ENCODE results near the gene SDF4.

DNA sequence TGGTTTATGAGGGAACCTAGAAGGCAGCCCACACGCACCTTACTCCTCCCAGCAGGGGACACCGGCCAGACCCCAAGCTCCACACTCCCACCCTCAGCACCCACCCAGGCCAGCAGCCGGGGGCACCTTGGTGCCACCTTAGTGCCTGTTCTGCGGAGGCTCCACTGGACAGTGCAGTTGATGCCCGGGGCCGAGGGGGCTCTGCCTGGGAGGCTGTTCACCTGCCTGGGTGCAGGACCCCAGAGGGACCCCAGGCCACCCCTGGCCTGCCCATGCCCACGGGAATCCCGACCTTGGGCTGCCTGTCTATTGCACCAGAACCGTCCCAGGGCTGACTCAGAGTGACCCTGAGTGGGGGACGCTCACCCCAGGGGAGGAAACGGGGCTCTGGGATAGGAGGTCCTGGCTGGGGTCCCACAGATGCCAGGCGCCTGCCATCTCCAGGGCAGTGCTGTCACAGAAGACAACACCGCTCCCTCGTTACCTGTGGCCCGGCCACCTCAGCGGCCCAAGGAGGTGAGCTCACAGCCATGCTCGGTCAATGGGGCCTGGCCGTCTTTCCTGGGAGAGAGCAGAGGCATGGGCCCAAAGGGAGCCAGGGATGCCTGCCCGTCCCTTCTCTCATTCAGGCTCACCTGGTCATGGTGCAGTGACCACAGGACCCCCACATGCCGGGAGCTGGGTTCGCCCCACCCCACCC is 49.1 kb upstream of the SDF4 start:
- TF ChIP-seq, protein P1, sequence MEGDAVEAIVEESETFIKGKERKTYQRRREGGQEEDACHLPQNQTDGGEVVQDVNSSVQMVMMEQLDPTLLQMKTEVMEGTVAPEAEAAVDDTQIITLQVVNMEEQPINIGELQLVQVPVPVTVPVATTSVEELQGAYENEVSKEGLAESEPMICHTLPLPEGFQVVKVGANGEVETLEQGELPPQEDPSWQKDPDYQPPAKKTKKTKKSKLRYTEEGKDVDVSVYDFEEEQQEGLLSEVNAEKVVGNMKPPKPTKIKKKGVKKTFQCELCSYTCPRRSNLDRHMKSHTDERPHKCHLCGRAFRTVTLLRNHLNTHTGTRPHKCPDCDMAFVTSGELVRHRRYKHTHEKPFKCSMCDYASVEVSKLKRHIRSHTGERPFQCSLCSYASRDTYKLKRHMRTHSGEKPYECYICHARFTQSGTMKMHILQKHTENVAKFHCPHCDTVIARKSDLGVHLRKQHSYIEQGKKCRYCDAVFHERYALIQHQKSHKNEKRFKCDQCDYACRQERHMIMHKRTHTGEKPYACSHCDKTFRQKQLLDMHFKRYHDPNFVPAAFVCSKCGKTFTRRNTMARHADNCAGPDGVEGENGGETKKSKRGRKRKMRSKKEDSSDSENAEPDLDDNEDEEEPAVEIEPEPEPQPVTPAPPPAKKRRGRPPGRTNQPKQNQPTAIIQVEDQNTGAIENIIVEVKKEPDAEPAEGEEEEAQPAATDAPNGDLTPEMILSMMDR (IDR thresholded peaks at IDR 0.05; ENCODE audit: low read depth, low read length) = no peak
- TF ChIP-seq EZH2phosphoT487 (IDR thresholded peaks at IDR 0.05; ENCODE audit: low read depth) = no peak

All from OCI-LY3 (cell line).